KBM-7 (cell line): ENCODE data around the gene ZNF385B.
A peak's percentile ranks its signal among the peaks of the same experiment; 100 is the strongest.
"Not testable (repeated sequence)": the region's sequence is repeated elsewhere in the genome, so short reads cannot be mapped to it uniquely, and the experiment has no call there.

Experiments
- DNase-seq: peaks from one replicate; pipeline ENCODE4 v3.0.0-alpha.2; 2015
- in situ Hi-C: fragments of 300-500 bp; cut with MboI; formaldehyde crosslinking; loops from 2 replicates; pipeline ENCODE4 v1.14.3; 2020; ENCODE audit warnings: low sequenced_read_pairs, low pct_unique_long_range_greater_than_20kb, mixed read lengths

The ZNF385B gene

DNA sequence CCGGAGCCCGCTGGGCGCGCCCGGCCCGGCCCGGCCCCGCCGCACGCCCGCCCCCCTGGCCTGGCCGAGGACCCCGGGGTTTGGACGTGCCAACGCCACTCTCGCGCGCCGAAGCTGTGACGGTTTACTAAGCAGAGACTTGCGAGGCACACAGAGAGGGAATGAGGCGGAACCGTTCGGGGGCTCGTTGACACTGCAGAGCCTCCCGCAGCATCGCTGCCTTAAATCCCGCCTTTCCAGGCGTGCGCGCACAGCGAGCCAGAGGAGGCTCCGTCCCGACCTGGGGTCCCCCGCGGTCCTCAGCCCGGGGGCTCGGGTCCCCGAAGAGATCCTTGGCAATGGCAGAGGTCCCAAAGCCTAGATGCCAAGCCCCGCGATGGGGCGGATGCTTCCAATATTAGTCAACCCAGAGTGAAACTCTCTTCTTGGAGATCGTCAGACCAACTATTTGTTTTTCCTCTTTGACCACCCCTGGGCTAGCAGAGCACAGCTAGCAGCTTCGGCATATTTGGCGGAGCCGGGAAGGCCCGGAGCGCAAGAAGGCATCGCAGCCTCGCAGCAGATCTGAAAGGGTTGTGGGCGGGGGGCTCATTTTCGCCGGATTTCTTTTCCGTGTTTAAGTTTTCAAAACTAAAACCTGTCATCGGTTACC, at the start of gene ZNF385B:
Gene ZNF385B, minus strand, starts transcription at position 197 of the 652 bp plus-strand sequence.
- no peak for DNase-seq
- in situ Hi-C loops: no loop called here

DNA sequence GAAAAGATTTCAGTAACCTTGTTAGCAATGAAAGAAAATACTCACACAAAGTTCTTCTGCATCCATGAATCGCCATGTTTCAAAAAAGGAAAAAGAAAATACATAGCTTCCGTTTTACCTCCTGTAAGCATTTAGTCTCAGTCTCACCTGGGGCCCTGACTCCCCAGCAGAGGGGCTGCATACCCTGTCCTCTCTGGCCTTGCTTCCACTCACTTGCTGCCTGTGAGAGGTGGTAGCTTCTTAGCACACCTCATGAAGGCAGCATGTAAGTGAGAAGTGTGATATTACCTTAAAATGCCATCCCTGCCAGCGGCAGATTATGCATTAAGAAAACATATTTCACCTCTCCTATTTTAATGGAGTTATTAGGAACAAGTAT, 49.3 kb upstream of the ZNF385B start:
- DNase-seq: no peak
- in situ Hi-C loops: no loop called here

DNA sequence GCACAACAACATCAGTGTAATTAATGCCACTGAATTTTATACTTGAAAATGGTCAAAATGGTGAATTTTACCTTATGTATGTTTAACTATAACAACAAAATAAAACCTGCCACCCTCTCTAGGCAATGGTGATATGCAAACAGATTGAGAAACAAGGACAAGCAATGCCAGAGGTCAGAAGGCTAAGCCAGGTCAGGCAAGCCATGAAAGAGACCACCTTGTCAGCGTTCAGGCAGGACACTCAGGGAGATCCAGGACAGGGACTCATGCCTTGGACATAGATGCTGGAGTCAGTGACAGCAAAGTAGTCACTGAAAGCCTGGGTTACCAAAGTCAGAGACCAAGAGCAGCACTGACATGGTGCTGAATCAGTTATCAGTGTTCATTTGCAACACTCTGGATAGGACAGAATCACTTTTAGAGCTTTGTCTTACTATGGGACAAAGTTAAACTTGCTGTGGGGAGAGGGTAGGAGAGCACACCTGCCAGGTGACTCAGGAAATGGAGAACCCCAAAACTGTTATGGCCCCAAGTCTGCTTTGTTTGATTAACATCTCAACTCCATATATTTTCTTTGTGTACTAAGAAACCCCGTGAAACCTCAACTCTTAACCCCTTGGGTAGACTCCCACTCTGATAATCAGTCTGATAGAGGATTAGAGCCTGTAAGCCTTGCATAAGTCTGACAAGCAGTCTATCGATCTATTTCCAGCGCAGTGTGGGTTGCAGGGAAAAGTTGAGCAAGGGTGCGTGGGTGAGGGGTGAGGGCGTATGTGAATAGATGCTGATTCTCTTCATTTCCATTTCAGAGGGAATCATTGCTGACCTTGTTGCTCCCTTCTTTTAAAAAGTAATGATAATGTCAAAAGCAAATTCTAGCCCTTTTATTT, 48.7 kb upstream of the ZNF385B start:
- DNase-seq: no peak
- in situ Hi-C loops: no loop called here

DNA sequence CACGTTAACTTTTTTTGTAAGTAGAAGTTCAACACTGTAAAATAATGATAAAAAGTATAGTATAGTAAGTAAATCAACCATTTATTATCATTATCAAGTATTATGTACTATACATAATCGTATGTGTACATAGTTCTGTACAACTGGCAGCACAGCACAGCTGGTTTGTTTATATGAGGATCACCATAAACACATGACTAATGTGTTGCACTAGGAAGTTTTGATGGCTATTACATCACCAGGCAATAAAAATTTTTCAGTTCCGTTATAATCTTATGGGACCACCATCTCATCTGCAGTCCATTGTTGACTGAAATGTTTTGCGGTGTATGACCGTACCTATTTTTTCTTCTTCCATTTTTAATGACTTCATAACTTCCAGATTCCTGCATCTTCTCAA, 39.2 kb upstream of the ZNF385B start:
- in situ Hi-C loops: no loop called here
- DNase-seq: no peak

DNA sequence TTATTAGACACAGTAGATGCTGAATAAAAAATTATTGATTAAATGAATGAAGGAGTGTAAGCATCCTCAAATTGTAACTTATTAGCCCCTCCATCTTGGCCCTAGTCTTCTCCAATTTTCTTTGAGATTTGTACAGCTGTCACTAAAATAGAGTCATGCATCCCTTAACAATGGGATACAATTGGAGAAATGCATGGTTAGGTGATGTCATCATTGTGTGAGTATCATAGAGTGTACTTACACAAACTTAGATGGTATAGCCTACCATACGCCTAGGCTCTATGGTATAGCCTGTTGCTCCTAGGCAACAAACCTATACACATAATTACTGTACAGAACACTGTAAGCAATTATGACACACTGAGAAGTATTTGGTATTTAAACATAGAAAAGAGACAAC, 38.3 kb upstream of the ZNF385B start:
- in situ Hi-C loops: no loop called here
- DNase-seq: no peak

DNA sequence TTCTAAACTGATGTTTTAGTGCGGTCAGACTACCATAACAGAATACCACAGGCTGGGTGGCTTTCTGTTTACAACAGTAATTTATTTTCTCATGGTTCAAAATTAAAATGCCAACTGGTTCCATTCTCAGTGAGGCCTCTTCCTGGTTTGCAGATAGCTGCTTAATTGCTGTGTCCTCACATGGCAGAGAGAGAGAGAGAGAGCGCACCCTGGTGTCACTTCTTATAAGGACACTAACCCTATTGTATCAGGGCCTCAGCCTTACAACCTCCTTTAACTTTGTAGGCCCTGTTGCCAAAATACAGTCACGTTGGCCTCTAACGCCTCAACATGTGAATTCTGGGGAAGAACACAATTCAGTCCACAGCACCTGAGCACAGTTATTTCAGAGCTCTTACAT, 37.5 kb upstream of the ZNF385B start:
- peak; percentile 62 for DNase-seq
- in situ Hi-C loops: no loop called here

GRCh38 chr2:179893616-179894015, 32.2 kb upstream of the ZNF385B start:
- no peak for DNase-seq
- in situ Hi-C loops: no loop called here

GRCh38 chr2:179891237-179891636, 29.8 kb upstream of the ZNF385B start:
- DNase-seq: no peak
- in situ Hi-C loops: no loop called here

DNA sequence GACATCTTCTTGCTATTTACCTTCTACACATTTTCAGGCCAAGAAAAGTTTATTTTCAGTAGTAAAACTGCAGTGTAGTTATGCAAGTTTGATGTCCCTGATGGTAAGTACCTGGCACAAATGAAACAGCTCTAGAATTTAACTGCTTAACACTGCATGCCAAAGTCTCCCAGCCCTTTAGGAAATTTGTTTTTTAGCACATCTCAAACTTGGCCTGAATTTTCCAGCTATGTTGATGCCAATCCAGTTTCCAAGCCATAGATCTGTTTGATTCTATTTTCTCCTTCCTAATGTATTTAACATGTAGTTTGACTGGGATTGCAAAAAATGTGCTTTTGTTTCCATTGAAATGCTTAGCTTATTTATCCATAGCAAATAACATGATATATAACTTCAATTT, 29.3 kb upstream of the ZNF385B start:
- in situ Hi-C loops: no loop called here
- DNase-seq: no peak

DNA sequence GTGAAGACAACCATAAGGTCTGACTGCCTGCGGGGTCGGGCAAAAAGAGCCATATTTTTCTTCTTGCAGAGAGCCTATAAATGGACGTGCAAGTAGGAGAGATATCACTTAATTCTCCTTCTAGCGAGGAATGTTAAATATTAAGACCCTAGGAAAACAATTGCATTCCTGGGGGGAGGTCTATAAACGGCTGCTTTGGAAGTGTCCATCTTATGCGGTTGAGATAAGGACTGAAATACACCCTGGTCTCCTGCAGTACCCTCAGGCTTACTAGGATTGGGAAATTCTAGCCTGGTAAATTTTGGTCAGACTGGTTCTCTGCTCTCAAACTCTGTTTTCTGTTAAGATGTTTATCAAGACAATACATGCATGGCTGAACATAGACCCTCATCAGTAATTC, 27.2 kb upstream of the ZNF385B start:
- in situ Hi-C loops, DNase-seq: not testable (repeated sequence)

GRCh38 chr2:179884193-179884592, 22.8 kb upstream of the ZNF385B start:
- no peak for DNase-seq
- in situ Hi-C loops: no loop called here

DNA sequence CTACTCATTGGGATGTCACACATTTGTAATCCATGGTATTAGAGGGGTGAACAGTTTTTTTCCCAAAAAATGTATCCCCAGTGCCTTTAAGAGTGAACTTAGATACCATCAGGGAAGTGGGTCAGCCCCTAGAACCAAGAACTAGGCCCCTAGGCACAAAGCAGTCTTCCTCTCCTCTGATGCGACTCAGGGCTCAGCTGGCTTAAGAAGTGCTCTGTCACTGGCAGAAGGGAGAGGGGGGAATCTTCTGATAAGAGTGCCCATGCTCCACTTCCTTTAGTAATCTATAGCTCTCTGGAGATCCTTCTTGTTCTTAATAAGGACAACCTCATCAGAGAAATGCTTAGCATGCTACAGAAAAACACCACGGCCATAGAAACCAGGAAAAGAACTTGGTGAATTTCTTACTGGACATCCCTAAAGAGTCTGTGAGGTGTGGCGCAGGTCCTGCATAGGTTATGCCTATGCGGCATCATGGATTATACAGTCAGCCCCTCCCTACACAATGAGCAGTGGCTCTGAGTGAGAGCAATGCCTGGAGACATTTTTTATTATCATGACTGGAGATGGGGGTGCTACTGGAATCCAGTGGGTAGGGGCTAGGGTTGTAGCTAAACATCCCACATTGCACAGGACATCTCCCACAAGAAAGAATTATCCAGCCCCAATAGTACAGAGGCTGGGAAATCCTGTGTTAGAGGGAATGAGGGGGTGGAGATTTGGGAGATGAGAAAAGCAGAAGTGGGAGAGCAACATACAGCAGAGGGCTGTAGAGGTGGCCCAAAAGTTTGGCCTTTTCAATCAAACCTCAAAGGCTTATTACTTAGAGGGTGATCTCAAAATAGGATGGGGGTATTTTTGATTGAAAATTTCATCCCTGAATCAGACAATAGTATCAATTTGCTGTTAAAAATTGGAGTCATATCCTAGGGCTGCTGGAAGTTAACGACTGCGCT, 21.7 kb upstream of the ZNF385B start:
- no peak for DNase-seq
- in situ Hi-C loops: no loop called here

DNA sequence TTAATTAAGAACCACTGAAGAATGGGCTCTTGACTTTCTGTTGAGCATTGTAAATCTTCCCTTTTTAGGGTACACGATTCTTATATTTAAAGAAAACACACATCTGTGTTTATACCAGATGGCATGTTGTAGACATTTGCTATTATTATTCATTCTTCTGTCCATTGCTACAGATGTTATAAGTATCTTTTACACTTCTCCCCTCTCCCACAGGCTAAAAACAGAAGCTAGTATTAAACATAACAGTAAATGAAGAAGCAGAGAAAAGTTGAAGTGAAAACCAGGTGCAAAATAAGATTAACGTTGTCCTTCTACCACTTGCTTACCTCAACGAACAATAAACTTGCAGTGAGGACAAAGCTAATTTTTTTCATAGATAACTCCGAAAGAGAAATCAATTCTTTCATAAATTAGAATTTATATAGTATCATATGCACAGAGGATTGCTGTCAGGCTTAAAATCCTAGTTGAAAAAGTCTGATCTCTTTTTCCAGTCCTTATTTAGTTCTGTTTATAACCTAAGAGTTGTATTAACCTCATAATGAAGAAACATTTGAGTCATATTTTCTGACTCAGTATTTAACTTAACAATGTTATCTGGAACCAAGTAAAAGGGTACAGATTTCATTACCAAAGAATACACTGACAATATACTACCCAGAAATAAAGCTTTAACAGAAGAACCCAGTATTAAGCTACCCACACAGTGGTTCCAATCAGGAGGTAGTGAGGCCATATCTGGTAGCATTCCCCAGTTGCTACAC, 16.4 kb upstream of the ZNF385B start:
- in situ Hi-C loops: no loop called here
- DNase-seq: no peak

GRCh38 chr2:179876266-179876665, 14.9 kb upstream of the ZNF385B start:
- in situ Hi-C loops: no loop called here
- DNase-seq: no peak

DNA sequence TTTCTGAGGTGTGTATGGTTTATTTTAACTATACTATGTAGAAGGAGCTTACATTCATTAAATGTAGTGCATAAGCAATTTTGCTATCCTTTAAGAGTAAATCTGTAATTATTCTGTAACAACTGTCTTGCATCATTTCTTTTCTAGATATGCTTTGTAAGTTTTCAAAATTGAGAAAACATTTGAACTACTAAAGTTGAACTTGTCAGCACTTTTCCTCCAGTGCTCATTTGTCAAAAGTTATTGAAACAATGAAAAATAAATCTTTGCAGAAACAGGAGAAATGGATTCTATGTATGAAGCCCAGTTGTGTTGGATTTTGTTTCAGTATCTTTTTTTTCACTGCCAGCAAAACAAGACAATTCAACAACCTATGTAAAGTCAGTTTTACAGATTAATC, 14.5 kb upstream of the ZNF385B start:
- DNase-seq: no peak
- in situ Hi-C loops: no loop called here

GRCh38 chr2:179862898-179863458, 1.6 kb upstream of the ZNF385B start:
- in situ Hi-C loops: no loop called here
- DNase-seq: no peak

- in situ Hi-C loops: no loop called here
- no peak for DNase-seq
Measured at GRCh38 chr2:179861027-179861415, 391 bp downstream of the ZNF385B start.

GRCh38 chr2:179860255-179861026, 971 bp downstream of the ZNF385B start:
- in situ Hi-C loops: no loop called here
- no peak for DNase-seq
